GM19035 (cell line): ENCODE data around the gene SLC12A8.

Experiments used
- ATAC-seq: cut with Tn5 transposase; IDR thresholded peaks from one replicate; pipeline ENCODE4 v1.9.1; 2021; ENCODE audit not compliant: unreplicated experiment

SLC12A8 gene

GRCh38 chr3:125212509-125213363 is at the start of gene SLC12A8:
Gene SLC12A8, minus strand, starts transcription at chr3:125212748. Its CDS starts 1,399 bp downstream, at chr3:125211349.
- no peak for ATAC-seq

- ATAC-seq: no peak
Observed at GRCh38 chr3:125262161-125262560, 49.6 kb upstream of the SLC12A8 start.

GRCh38 chr3:125261031-125261430 is 48.5 kb upstream of the SLC12A8 start:
- no peak for ATAC-seq

- ATAC-seq: no peak
Observed at GRCh38 chr3:125260158-125260557, 47.6 kb upstream of the SLC12A8 start.

DNA sequence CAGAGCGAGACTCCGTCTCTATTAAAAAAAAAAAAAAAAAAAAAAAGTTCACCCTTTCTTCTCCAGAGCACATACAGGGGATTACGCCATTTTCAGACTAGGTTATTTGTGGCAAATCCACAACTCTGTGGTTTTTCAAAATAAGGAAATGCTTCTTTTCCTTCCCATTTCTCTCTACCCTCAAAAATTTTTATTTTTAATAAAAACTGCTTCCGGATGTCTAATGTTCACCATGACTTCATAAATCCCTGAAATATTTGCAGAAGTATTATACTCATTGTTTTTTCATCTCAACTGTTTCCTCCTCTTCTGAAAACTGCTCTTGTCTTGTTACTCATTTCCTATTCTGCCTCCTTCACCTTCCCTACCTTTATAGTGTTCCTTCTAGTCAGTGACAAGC is 45.0 kb upstream of the SLC12A8 start:
- ATAC-seq: no peak

DNA sequence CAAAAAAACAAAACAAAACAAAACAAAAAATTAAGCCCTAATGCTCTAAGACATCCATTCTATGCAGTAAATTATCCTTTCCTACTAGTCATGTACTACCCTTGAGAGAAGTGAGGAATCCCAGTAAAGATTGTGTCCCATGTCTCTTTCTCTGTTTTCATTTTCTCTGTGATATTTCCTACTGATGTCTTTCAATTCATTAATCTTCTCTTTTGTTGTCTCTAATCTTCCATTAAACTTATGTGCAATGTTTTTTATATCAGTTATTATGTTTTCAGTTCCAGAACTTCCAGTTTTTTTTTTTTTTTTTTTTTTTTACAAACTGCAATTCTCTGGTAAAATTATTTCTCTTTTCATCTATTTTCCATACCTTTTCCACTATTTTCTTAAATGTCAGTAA is 44.1 kb upstream of the SLC12A8 start:
- no peak for ATAC-seq

GRCh38 chr3:125250973-125251372 is 38.4 kb upstream of the SLC12A8 start:
- no peak for ATAC-seq

DNA sequence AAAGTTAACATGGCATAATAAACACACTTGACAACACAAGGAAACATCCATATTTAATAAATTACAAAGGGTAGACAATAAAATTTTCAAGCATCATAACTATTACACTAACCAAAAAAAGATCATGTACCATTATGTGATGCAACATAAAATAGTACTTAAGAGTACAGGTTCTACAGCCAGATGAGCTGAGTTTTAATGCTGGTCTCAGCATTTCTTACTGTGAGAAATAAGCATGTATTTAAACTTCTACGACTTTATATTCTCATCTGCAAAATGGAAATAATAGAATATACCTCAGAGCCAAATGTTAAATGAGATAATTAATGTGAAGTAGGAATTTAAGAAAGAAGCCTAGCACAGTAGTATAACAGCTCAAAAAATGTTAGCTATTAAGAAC is 33.7 kb upstream of the SLC12A8 start:
- ATAC-seq: no peak

- no peak for ATAC-seq
Observed at GRCh38 chr3:125245521-125245920, 33.0 kb upstream of the SLC12A8 start.

- no peak for ATAC-seq
Observed at GRCh38 chr3:125240496-125240895, 27.9 kb upstream of the SLC12A8 start.

GRCh38 chr3:125239266-125239665 is 26.7 kb upstream of the SLC12A8 start:
- no peak for ATAC-seq

DNA sequence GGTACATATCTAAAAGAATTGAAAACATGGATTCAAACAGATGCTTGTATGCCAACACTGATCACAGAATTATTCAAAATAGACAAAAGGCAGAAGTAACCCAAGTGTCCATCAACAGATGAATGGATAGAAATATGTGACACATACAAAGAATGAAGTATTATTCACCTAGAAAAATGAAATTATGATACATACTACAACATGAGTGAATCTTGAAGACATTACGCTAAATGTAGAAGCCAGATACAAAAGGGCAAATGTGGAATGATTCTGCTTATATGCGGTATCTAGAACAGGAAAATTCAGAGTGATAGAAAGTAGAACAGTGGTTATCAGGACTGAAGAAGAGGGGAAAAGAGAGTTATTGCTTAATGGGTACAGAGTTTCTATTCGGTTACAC is 26.2 kb upstream of the SLC12A8 start:
- no peak for ATAC-seq

DNA sequence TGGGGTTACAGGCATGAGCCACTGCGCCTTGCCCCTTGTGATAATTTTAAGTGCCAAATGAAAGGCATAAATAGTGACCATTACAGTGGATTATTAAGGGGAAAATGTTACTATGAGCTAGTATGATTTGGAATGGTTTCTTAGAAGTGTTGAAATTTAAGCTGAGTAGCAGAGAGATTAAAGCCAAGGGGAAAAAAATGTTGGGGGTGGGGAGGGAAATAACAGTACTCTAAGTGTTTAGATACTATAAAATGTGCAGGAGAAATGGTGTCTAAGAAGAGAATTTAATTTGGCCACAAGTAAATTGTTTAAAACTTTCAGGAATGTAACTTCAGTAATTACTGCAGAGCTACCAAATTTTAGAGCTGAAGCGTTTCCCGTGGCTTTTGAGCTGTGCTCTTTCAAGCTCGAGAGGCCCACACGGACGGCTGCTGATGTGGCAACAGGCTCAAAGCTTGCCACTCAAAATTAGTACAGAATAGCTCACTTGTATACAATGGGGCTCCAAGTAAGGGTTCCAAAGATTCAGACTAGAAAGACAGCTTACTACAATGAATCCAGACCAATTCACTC is 23.9 kb upstream of the SLC12A8 start:
- ATAC-seq: no peak

- ATAC-seq: no peak
Observed at GRCh38 chr3:125234831-125235230, 22.3 kb upstream of the SLC12A8 start.

DNA sequence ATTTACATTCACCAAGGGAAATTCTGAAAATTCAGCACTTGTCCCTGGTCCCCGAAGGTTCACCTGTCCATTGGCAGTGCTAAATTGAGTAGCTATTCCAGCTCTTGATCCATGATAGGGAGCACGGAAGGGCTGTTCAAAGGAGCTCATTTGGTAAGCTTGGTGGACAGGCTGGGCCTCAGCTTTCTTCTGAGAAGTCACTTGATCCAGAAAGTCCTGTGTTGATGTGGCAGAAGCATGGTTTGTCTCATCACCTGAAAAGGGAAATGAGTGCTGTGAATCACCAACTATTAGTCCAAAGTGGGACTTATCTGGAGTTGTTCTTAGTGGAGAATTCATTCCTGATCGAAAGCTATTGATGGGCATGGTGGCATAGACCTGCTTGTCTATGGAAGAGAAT is 19.9 kb upstream of the SLC12A8 start:
- no peak for ATAC-seq

DNA sequence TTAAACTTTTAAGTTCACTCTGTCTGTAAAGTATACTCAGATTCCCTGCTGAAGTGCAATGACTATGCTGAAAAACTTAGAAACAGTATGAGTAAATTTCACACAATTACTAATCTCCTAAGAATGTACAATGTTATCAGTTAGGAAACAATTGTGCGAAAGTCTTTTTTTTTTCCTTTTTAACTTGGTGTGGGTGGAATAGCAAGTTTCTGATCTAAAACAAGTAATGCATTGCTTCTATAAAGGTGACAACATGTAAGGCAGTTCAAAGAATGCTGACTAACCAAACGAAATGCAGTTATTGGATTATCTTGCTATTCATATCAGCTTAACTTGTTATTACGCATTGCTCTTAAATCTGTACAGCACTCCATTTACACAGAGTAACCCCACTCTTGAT is 19.3 kb upstream of the SLC12A8 start:
- no peak for ATAC-seq

GRCh38 chr3:125229707-125230106 is 17.2 kb upstream of the SLC12A8 start:
- ATAC-seq: no peak

DNA sequence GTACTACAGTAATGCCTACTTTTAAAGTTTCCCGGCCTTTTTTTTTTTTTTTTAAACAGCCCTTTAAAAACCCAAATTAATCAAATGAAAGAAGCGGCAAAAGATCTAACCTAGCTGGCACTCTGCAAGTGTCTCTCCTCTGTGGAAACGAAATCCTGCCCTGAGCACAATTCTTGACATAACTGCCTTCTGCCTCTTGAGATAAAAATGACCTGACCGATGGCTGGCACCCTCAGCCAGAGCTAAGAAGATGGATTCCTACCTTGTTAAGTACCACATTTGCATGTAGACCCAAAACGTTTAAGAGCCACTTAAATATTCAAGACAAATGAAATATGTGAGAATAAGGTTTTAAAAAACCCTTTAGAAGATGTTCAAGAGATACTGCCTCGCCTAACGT is 16.6 kb upstream of the SLC12A8 start:
- no peak for ATAC-seq

- ATAC-seq: no peak
Observed at GRCh38 chr3:125221831-125222230, 9.3 kb upstream of the SLC12A8 start.

DNA sequence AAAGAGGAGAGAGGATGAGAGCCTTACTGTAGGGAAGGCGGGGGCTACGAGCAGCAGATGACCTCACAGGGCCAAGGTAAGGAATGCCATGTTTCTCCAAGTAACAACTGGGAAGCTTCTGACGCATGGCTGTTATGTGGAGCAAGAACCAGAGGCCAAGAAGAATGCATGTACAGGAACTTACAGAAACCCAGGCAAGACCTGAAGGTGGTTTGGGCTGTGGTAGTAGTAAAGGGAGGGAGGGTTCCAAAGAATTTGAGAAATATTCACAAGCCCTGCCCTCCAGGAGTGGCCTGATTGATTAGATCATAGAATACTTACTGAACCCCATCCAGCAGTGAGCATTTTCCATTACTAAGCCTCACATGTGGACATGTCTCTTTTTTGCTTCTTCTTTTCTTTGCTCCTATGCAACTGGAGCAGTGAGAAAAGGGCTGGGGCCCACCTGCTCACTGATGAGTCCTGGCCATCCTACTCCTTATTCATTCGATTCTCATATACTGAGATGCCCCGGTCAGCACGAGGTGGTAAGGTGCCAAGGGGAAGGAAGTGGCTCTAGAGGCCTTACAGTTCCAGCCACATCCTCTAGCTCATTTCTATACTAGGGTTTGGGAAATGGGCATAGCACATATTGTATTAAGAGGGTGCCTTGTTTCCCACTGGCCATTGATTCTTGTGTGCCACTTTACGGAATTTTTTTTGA is 8.3 kb upstream of the SLC12A8 start:
- no peak for ATAC-seq

DNA sequence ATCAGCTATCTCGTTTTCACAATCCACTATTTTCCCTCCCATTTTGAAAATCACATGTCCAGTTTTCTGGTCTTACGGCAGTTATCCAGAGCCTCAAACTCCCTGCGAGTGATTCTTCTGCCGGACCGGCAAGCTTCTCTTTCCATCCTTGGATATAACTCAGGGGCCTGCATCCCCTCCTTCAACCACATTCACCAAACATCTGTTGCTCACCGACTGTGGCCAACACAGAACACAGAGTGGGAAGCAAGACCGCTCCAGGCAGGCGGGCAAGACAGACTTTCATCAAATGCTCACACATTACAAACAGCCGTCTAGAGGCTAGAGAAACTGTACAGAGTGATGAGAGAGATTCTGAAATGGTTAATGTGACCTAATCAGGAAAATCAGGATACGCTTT is 7.6 kb upstream of the SLC12A8 start:
- ATAC-seq: no peak

- no peak for ATAC-seq
Observed at GRCh38 chr3:125219261-125219701, 6.7 kb upstream of the SLC12A8 start.
